Sciatic nerve (tissue), 2 donors: ENCODE results near the gene RIPK3. TPM values are rescaled to one million over a fixed set of nuclear protein-coding genes. Genes with fewer than 3 reads are reported as not detected.
A peak's percentile ranks its signal among the peaks of the same experiment; 100 is the strongest.
"Not testable (repeated sequence)": the region's sequence is repeated elsewhere in the genome, so short reads cannot be mapped to it uniquely, and the experiment has no call there.

Experiments used
- ATAC-seq: fragments of 200-7000 bp; cut with Tn5 transposase; one replicate; pipeline ENCODE4 v1.9.1; 2020; ENCODE audit warnings: mild to moderate bottlenecking, moderate library complexity
- DNase-seq: peaks from one replicate; pipeline ENCODE4 v3.0.0-alpha.2; 2020; ENCODE audit warnings: low spot score
- intact Hi-C: fragments of 100-400 bp; cut with DNase I; formaldehyde crosslinking; loops from one replicate; pipeline ENCODE4 v1.14.2; 2022
- total RNA-seq: library from RNA; stranded (reverse); fragmentation: NEBNext Ultra II Directional; extraction: Animal tissue kit (Norgen Biotek cat#: 25700); gene quantifications from one replicate; pipeline ENCODE4 v1.2.1, GENCODE V29; 2021
- donor health status: DM: no; HTN: no; CAD: no.
- donor health status: DM: no; HTN: no; CAD: no.

RIPK3 gene
- total RNA-seq, 1 donor from 2014 or later: 8.9 TPM

DNA sequence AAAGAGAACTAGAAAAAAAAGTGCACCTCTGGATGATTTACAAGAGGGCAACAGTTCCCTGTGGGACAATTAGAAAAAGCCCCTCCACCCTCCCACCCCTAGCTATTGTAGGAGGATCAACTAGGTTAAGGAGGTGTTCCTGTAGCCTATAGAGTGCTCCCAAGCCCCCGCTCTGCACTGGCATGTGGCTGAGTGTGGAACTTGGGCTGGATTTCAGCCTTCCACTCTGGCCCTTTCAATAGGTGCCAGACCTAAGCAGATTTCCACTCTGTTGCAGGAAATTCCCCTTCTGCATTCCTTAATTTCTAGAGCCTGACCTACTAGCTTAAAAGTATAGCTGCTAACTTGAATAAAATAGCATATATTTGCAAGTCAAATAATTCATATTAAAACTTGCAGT lies 31.0 kb upstream of the RIPK3 start:
- intact Hi-C loops: no loop called here
- ATAC-seq: no peak
- no peak for DNase-seq

DNA sequence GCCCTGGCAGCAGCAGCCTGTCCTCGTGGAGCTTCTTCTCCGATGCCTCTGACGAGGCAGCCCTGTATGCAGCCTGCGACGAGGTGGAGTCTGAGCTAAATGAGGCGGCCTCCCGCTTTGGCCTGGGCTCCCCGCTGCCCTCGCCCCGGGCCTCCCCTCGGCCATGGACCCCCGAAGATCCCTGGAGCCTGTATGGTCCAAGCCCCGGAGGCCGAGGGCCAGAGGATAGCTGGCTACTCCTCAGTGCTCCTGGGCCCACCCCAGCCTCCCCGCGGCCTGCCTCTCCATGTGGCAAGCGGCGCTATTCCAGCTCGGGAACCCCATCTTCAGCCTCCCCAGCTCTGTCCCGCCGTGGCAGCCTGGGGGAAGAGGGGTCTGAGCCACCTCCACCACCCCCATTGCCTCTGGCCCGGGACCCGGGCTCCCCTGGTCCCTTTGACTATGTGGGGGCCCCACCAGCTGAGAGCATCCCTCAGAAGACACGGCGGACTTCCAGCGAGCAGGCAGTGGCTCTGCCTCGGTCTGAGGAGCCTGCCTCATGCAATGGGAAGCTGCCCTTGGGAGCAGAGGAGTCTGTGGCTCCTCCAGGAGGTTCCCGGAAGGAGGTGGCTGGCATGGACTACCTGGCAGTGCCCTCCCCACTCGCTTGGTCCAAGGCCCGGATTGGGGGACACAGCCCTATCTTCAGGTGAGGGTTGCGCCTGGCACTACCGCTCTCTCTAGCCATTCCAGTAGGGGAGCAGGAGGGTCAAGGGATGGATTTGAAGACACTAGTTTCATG lies 30.3 kb upstream of the RIPK3 start:
- DNase-seq (peak; percentile 62), ATAC-seq (no peak)
- intact Hi-C loops: loop anchor here (5.0 kb wide), 1 partner anchor 62 kb away; no protein-coding TSS in a partner anchor

- ATAC-seq: no peak
- intact Hi-C loops: loop anchor here (5.0 kb wide), 1 partner anchor 63 kb away; no protein-coding TSS in a partner anchor
- DNase-seq: peak; percentile 65
Observed at GRCh38 chr14:24369463-24369862, 29.7 kb upstream of the RIPK3 start.

DNA sequence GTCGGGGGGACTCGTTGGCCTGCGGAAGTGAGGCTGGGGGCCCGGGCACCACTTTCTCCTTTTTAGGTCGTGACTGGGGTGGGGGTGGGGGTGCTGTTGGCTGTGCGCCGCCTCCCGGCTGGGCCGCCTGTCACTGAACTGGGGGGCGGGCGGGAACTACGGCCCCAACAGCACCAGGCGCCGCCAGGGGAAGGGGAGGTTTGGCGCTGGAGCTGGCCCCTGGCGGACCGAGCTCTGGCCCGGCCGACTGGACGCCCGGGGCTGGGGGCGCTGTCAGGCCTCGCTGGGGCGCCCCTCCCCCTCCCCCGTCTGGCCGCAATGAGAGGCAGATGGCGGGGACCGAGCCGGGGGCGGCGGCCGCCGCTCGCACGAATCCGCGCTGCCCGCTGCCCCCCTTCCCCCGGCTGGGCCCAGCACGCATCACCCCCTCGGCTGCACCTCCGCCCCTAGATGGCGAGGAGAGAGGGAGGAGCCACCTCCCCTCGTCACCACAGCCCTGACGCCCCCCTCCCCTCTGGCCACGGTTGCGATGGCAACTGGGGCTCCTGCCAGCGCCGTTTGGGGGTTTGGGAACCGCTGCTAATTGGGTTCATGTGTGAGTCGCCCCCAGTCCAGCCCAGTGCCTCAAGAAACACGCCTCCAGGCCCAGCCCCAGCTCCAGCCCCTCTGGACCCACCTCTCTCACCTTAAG lies 28.9 kb upstream of the RIPK3 start:
- ATAC-seq (peak; percentile 16), DNase-seq (peak; percentile 86)
- intact Hi-C loops: loop anchor here (5.0 kb wide), 1 partner anchor 64 kb away; no protein-coding TSS in a partner anchor

GRCh38 chr14:24368212-24368561 lies 28.4 kb upstream of the RIPK3 start:
- ATAC-seq (no peak), DNase-seq (no peak)
- intact Hi-C loops: loop anchor here (5.0 kb wide), 1 partner anchor 64 kb away; no protein-coding TSS in a partner anchor

- DNase-seq: peak; percentile 87
- intact Hi-C loops: loop anchor here (5.0 kb wide), 1 partner anchor 65 kb away; no protein-coding TSS in a partner anchor
Observed at GRCh38 chr14:24367514-24368211, 27.9 kb upstream of the RIPK3 start, which contains the start of gene NFATC4. TSS of gene NFATC4 (plus strand) at chr14:24368184. CDS start at chr14:24368341, 157 bp downstream.

GRCh38 chr14:24366721-24367513 lies 27.1 kb upstream of the RIPK3 start:
- peak; percentile 94 for DNase-seq
- ATAC-seq: peak; percentile 87
- intact Hi-C loops: loop anchor here (5.0 kb wide), 1 partner anchor 65 kb away; no protein-coding TSS in a partner anchor

More at GRCh38 chr14:24367514-24368211, 27.9 kb upstream of the RIPK3 start, which contains the start of gene NFATC4:
- ATAC-seq: peak; percentile 75

DNA sequence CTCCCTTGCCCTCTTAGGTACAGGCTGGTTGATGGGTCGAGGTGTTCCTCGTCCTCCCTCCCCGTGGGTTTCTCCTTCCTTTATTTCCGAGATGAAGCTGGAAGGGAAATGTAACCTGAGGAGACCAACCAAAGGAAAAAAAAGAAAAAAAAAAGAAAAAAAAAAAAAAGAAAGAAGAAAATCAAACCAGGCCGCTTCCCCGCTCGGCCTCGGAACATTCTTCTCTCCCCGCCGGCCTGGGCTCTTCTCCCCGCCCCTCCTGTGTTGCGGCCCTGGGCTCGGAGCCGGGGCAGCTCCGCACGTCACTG lies 26.6 kb upstream of the RIPK3 start:
- intact Hi-C loops: loop anchor here (5.0 kb wide), 1 partner anchor 66 kb away; no protein-coding TSS in a partner anchor
- no peak for ATAC-seq

DNA sequence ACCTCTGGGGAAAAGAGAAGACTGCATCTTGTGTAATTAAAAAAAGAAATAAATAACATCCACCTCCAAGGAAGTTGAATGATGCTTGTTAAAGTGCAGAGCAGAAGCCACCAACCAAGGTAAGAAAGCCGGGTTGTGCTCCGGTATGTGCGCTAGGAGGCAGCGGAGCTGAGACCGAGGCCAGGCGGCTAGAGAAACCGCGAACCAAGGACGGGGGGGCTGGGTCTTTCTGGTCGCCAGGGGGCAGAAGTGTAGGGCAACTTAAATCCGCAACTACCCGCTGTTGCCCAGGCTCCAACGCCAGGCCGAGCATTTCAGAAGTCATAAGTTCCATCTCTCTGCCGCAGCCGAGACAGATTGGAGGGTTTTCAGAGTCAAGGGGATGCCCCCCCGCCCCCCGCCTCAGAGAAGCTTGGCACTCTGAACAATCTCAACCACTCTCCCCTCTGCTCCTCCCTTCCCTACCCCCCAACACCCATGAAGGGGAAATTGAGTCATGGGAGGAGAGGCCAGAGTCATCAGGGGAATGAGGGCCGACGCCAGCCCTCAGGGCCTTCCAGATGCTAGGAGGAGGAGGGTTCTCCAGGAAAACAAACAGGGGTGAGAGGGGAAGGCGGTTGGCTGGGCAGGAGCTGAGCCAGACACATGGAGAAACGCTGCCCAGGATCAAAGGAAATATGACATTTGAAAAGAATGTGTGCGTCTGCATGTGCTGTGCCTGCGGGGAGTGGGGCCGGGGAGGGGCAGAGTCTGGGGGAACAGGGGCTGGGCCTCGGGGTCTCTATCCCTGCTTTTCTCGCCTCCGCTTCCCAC lies 26.0 kb upstream of the RIPK3 start:
- intact Hi-C loops: loop anchor here (5.0 kb wide), 1 partner anchor 66 kb away; no protein-coding TSS in a partner anchor
- DNase-seq (peak; percentile 92), ATAC-seq (peak; percentile 50)

More for the DNA sequence above, 26.6 kb upstream of the RIPK3 start:
- no peak for DNase-seq

- no peak for DNase-seq
- intact Hi-C loops: loop anchor here (5.0 kb wide), 1 partner anchor 67 kb away; no protein-coding TSS in a partner anchor
Observed at GRCh38 chr14:24364841-24365240, 25.1 kb upstream of the RIPK3 start.

GRCh38 chr14:24363401-24363800 lies 23.6 kb upstream of the RIPK3 start:
- intact Hi-C loops: no loop called here
- no peak for ATAC-seq

More at GRCh38 chr14:24364841-24365240, 25.1 kb upstream of the RIPK3 start:
- no peak for ATAC-seq

DNA sequence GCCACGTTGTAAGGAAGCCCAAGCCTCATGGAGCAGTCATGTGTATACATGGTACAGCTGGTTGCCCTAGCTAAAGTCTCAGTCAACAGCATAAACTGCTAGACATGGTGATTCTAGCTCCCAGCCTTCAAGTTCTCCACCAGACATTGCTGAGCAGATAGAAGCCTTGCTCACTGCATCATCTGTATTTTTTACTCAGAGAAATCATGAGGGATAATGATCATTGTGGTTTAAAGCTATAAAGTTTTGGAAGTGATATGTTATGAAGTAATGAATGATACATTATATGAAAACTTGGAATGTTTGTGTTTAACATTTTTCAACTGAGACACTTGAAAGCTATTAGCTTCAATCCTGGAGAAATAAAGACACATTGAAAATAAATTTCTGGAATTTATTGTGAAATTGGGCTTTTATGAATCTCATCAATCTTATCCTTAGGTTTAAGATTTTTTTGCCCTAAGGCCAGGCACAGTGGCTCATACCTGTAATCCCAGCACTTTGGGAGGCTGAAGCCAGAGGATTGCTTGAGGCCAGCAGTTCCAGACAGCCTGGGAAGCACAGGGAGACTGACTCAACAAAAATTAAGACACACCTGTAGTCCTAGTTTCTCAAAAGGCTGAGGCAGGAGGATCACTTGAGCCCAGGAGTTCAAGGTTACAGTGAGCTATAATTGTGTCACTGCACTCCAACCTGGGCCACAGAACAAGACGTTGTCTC lies 22.6 kb upstream of the RIPK3 start:
- intact Hi-C loops: no loop called here

More at GRCh38 chr14:24363401-24363800, 23.6 kb upstream of the RIPK3 start:
- no peak for DNase-seq

DNA sequence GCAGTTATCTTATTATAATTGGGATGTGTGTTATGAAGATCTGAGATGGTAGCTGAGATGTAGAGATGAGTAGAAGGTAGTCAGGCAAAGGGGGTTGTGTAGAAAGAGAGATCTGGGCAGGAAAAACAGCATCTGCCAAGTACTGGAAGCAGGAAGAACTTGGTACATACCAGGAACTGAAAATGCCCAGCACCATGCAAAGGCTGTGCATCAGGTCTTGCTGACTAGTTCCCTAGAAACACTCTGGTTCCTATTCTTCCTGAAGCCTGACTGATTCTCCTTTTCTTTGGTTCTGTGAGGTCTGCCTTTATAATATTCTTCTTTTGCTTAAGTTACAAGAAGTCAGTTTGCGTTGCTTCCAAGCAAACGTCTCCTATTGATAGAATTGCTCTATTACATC lies 21.5 kb upstream of the RIPK3 start:
- no peak for DNase-seq
- intact Hi-C loops: no loop called here
- ATAC-seq: no peak

More for the DNA sequence above, 22.6 kb upstream of the RIPK3 start:
- ATAC-seq: no peak
- DNase-seq: no peak

DNA sequence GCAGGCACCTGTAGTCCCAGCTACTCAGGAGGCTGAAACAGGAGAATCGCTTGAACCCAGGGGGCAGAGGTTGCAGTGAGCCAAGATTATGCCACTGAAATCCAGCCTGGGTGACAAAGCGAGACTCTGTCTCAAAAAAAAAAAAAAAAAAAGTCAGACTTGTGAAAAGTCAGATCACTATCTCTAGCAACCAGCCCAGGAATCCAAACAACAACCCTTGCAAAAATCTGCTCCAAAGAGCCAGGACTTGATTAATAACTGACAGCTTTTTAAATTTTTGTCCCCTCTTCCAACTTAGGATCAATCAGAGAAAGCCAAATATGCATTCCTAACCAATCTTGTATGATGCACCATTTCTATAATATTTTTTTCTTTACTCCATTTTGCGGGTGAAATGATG lies 20.5 kb upstream of the RIPK3 start:
- intact Hi-C loops: no loop called here
- DNase-seq: no peak
- ATAC-seq: no peak

DNA sequence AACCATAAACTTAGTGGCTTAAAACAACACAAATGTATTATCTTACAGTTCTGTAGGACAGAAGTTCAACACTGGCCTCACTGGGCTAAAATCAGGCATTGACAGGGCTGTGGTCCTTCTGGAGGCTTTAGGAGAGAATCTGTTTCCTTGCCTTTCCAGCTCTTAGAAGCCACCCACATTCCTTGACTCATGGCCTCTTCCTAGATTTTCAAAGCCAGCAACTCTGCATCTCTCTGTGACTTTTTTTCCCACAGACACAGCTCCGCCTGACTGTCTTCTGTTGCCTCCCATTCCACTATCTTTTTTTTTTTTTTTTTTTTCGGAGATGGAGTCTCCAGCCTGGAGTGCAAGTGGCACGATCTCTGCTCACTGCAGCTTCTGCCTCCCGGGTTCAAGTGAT lies 16.4 kb upstream of the RIPK3 start:
- ATAC-seq: no peak
- intact Hi-C loops: no loop called here
- DNase-seq: no peak

DNA sequence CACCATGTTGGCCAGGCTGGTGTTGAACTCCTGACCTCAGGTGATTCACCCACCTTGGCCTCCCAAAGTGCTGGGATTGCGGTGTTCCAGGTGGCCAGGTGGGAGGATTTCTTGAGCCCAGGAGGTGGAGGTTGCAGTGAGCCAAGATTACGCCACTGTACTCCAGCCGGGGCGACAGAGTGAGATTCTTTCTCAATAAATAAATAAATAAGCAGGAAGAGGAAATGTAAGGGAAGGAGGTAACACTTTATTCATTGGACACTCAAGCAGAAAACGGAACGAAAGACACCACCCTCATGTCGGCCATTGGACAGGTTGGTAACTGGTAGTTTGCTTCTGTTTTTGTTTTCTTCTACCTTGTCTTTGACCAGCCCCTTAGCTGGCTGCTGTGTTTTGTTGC lies 15.2 kb upstream of the RIPK3 start:
- DNase-seq (no peak), ATAC-seq (no peak)
- intact Hi-C loops: no loop called here

- intact Hi-C loops, DNase-seq, ATAC-seq: not testable (repeated sequence)
Observed at GRCh38 chr14:24354482-24354825, 14.7 kb upstream of the RIPK3 start.
